OCI-LY1 (cell line): Measurements from ENCODE around the gene GHRL.

Experiments
- CTCF ChIP-seq: fragments of 200-600 bp; sonication (generic), shearing (Covaris generic); IDR thresholded peaks from 2 replicates; pipeline ENCODE4 v1.5.1; 2017; ENCODE audit warnings: mild to moderate bottlenecking, antibody characterized with exemption, low read length, moderate library complexity, mixed read lengths
- EZH2 ChIP-seq: fragments of 200-600 bp; sonication (generic), shearing (Covaris generic); IDR thresholded peaks from 2 replicates; pipeline ENCODE4 v1.8.0; 2017; ENCODE audit warnings: borderline replicate concordance, mixed run types, mild to moderate bottlenecking, antibody characterized with exemption, low read length, moderate library complexity, mixed read lengths

- TF ChIP-seq CTCF (no peak), EZH2 (no peak)
These were observed 43.3 kb upstream of the GHRL start for GRCh38 chr3:10335871-10336622.
